ENCODE data around the gene DOCK8. TPM values are rescaled to one million over a fixed set of nuclear protein-coding genes. Genes with fewer than 3 reads are reported as not detected.

DOCK8 gene
- total RNA-seq, 1 donor, result under 0.01 TPM

- Histone ChIP-seq H3K9me3 (ENCODE audit: low read depth, low read length) (no peaks in the 10 kb centered on the region), H3K79me2 (ENCODE audit: insufficient read depth, low read length) (no peaks in the 10 kb centered on the region), H3K4me2 (ENCODE audit: insufficient read depth, low read length) (no peak overlapping the region), H2AFZ (ENCODE audit: low read length) (no peak overlapping the region), H3K27ac (ENCODE audit: low read depth, low read length) (no peak overlapping the region), H3K4me1 (ENCODE audit: insufficient read depth, low read length) (no peaks in the 10 kb centered on the region), H4K20me1 (ENCODE audit: insufficient read depth, low read length) (no peaks in the 10 kb centered on the region), H3K27me3 (ENCODE audit: insufficient read depth, low read length) (no peaks in the 10 kb centered on the region), H3K4me3 (ENCODE audit: insufficient read depth, low read length) (no peak overlapping the region), H3K36me3 (ENCODE audit: insufficient read depth, low read length) (no peaks in the 10 kb centered on the region)
- DNase-seq (ENCODE audit: insufficient read length, low spot score, missing footprints), result no peak
- TF ChIP-seq CTCF (IDR thresholded peaks at IDR 0.05; ENCODE audit: extremely low read depth, low read depth, low read length), result no peak
Observed at GRCh38 chr9:237141-237857, 22.6 kb downstream of the DOCK8 start.

GRCh38 chr9:237858-238345, 23.2 kb downstream of the DOCK8 start:
- Histone ChIP-seq H3K4me1 (ENCODE audit: insufficient read depth, low read length) (no peaks in the 10 kb centered on the region), H3K27me3 (ENCODE audit: insufficient read depth, low read length) (no peaks in the 10 kb centered on the region), H2AFZ (ENCODE audit: low read length) (no peak overlapping the region), H3K27ac (ENCODE audit: low read depth, low read length) (no peak overlapping the region), H4K20me1 (ENCODE audit: insufficient read depth, low read length) (no peaks in the 10 kb centered on the region), H3K4me2 (ENCODE audit: insufficient read depth, low read length) (no peak overlapping the region), H3K79me2 (ENCODE audit: insufficient read depth, low read length) (no peaks in the 10 kb centered on the region), H3K9me3 (ENCODE audit: low read depth, low read length) (no peaks in the 10 kb centered on the region), H3K4me3 (ENCODE audit: insufficient read depth, low read length) (no peak overlapping the region), H3K36me3 (ENCODE audit: insufficient read depth, low read length) (no peaks in the 10 kb centered on the region)
- no peak for DNase-seq (ENCODE audit: insufficient read length, low spot score, missing footprints)
- no peak for TF ChIP-seq CTCF (IDR thresholded peaks at IDR 0.05; ENCODE audit: extremely low read depth, low read depth, low read length)

- Histone ChIP-seq H3K9me3 (ENCODE audit: low read depth, low read length) (no peaks in the 10 kb centered on the region), H3K27me3 (ENCODE audit: insufficient read depth, low read length) (no peaks in the 10 kb centered on the region), H3K27ac (ENCODE audit: low read depth, low read length) (no peak overlapping the region), H2AFZ (ENCODE audit: low read length) (no peak overlapping the region), H3K36me3 (ENCODE audit: insufficient read depth, low read length) (no peaks in the 10 kb centered on the region), H3K4me1 (ENCODE audit: insufficient read depth, low read length) (no peaks in the 10 kb centered on the region), H3K4me3 (ENCODE audit: insufficient read depth, low read length) (no peak overlapping the region), H3K79me2 (ENCODE audit: insufficient read depth, low read length) (no peaks in the 10 kb centered on the region), H3K4me2 (ENCODE audit: insufficient read depth, low read length) (no peak overlapping the region), H4K20me1 (ENCODE audit: insufficient read depth, low read length) (no peaks in the 10 kb centered on the region)
- no peak for DNase-seq (ENCODE audit: insufficient read length, low spot score, missing footprints)
- no peak for TF ChIP-seq CTCF (IDR thresholded peaks at IDR 0.05; ENCODE audit: extremely low read depth, low read depth, low read length)
Observed at GRCh38 chr9:242461-243080, 27.9 kb downstream of the DOCK8 start.

- no peak for DNase-seq (ENCODE audit: insufficient read length, low spot score, missing footprints)
- Histone ChIP-seq H3K27me3 (ENCODE audit: insufficient read depth, low read length) (no peaks in the 10 kb centered on the region), H4K20me1 (ENCODE audit: insufficient read depth, low read length) (no peaks in the 10 kb centered on the region), H3K79me2 (ENCODE audit: insufficient read depth, low read length) (no peaks in the 10 kb centered on the region), H3K9me3 (ENCODE audit: low read depth, low read length) (no peaks in the 10 kb centered on the region), H2AFZ (ENCODE audit: low read length) (no peak overlapping the region), H3K4me1 (ENCODE audit: insufficient read depth, low read length) (no peaks in the 10 kb centered on the region), H3K4me2 (ENCODE audit: insufficient read depth, low read length) (no peak overlapping the region), H3K4me3 (ENCODE audit: insufficient read depth, low read length) (no peak overlapping the region), H3K36me3 (ENCODE audit: insufficient read depth, low read length) (no peaks in the 10 kb centered on the region), H3K27ac (ENCODE audit: low read depth, low read length) (no peak overlapping the region)
- TF ChIP-seq CTCF (IDR thresholded peaks at IDR 0.05; ENCODE audit: extremely low read depth, low read depth, low read length), result no peak
Observed at GRCh38 chr9:248278-248961, 33.8 kb downstream of the DOCK8 start.
